HEK293T (cell line): ENCODE measurements around the gene PHF8.
A peak's percentile ranks its signal among the peaks of the same experiment; 100 is the strongest.

Source experiments
- CTCF ChIA-PET: fragments of 350-600 bp; formaldehyde crosslinking; extraction: SDS; loops from one replicate; lab custom pipeline; 2021; ENCODE audit warnings: antibody characterized with exemption, inconsistent platforms; lab: Yijun Ruan, JAX
- POLR2A ChIA-PET: fragments of 350-600 bp; formaldehyde crosslinking; extraction: SDS; loops from one replicate; lab custom pipeline; 2020; ENCODE audit warnings: antibody characterized with exemption, inconsistent platforms; lab: Yijun Ruan, JAX
- DNase-seq: peaks from one replicate; pipeline ENCODE4 v3.0.0; 2012; ENCODE audit warnings: mixed read lengths; ENCODE audit errors: extremely low spot score
- ARNT ChIP-seq: fragments of 450-650 bp; IDR thresholded peaks from 2 replicates; pipeline ENCODE4 v1.6.1; 2017; ENCODE audit warnings: mild to moderate bottlenecking
- BHLHE40 ChIP-seq: fragments of 450-650 bp; IDR thresholded peaks from 2 replicates; pipeline ENCODE4 v1.6.1; 2016; ENCODE audit warnings: mild to moderate bottlenecking, moderate library complexity, borderline replicate concordance
- CTBP1 ChIP-seq: fragments of 450-650 bp; IDR thresholded peaks from 2 replicates; pipeline ENCODE4 v1.6.1; 2016; ENCODE audit warnings: borderline replicate concordance
- ELF4 ChIP-seq: fragments of 450-650 bp; IDR thresholded peaks from 2 replicates; pipeline ENCODE4 v1.6.1; 2017; ENCODE audit warnings: antibody characterized with exemption
- FOXA1 ChIP-seq: fragments of 450-650 bp; IDR thresholded peaks from 2 replicates; pipeline ENCODE4 v1.6.1; 2016; ENCODE audit warnings: mild to moderate bottlenecking
- FOXK2 ChIP-seq: fragments of 450-650 bp; IDR thresholded peaks from 2 replicates; pipeline ENCODE4 v1.6.1; 2016; ENCODE audit warnings: mild to moderate bottlenecking
- FOXM1 ChIP-seq: fragments of 450-650 bp; IDR thresholded peaks from 2 replicates; pipeline ENCODE4 v1.6.1; 2017; ENCODE audit warnings: mild to moderate bottlenecking, borderline replicate concordance
- HDGF ChIP-seq: fragments of 450-650 bp; IDR thresholded peaks from 2 replicates; pipeline ENCODE4 v1.6.1; 2017; ENCODE audit warnings: antibody characterized with exemption, borderline replicate concordance
- L3MBTL2 ChIP-seq: fragments of 450-650 bp; conservative IDR thresholded peaks from 2 replicates; pipeline ENCODE4 v1.6.1; 2016; ENCODE audit warnings: mild to moderate bottlenecking
- LEF1 ChIP-seq: fragments of 450-650 bp; IDR thresholded peaks from 2 replicates; pipeline ENCODE4 v1.6.1; 2017; ENCODE audit warnings: mild to moderate bottlenecking, borderline replicate concordance
- NFRKB ChIP-seq: fragments of 450-650 bp; IDR thresholded peaks from 2 replicates; pipeline ENCODE4 v1.6.1; 2016; ENCODE audit warnings: mild to moderate bottlenecking, moderate library complexity
- PKNOX1 ChIP-seq: fragments of 450-650 bp; IDR thresholded peaks from 2 replicates; pipeline ENCODE4 v1.6.1; 2016
- SP1 ChIP-seq: fragments of 450-650 bp; IDR thresholded peaks from 2 replicates; pipeline ENCODE4 v1.6.1; 2017
- SUZ12 ChIP-seq: fragments of 450-650 bp; IDR thresholded peaks from 2 replicates; pipeline ENCODE4 v1.6.1; 2016; ENCODE audit warnings: mild to moderate bottlenecking
- TARDBP ChIP-seq: fragments of 450-650 bp; IDR thresholded peaks from 2 replicates; pipeline ENCODE4 v1.6.1; 2016
- ZNF384 ChIP-seq: fragments of 450-650 bp; IDR thresholded peaks from 2 replicates; pipeline ENCODE4 v1.6.1; 2016

PHF8 gene

DNA sequence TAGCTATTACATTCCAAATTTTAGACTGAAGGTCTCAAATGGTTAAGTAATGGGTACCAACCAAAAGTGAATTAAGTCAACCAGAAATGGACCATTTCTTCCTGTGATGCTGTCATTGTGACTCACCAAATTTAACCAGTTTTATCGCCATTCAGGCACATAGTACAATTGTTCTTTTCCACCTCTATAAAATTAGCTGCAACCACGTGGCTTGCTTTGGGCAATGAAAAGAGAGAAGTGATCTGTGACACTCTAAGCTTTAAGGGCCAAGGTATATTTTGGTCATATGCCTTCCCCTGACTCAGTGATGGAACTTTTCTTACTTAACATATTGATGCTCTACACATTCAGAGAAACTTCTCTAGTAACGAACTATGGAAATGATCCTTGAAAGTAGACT lies 20.3 kb upstream of the PHF8 start:
- no peak for TF ChIP-seq ARNT
- TF ChIP-seq TARDBP, result no peak
- no peak for TF ChIP-seq SUZ12
- TF ChIP-seq PKNOX1, result no peak
- TF ChIP-seq ELF4, result no peak
- no peak for TF ChIP-seq FOXK2
- no peak for TF ChIP-seq L3MBTL2
- TF ChIP-seq FOXA1, result no peak
- TF ChIP-seq ZNF384, result no peak
- no peak for TF ChIP-seq HDGF
- TF ChIP-seq BHLHE40, result no peak
- TF ChIP-seq CTBP1, result no peak
- TF ChIP-seq LEF1, result no peak
- no peak for TF ChIP-seq FOXM1
- no peak for TF ChIP-seq SP1
- no peak for TF ChIP-seq NFRKB
- ChIA-PET POLR2A (no interaction called here), CTCF (no interaction called here)

DNA sequence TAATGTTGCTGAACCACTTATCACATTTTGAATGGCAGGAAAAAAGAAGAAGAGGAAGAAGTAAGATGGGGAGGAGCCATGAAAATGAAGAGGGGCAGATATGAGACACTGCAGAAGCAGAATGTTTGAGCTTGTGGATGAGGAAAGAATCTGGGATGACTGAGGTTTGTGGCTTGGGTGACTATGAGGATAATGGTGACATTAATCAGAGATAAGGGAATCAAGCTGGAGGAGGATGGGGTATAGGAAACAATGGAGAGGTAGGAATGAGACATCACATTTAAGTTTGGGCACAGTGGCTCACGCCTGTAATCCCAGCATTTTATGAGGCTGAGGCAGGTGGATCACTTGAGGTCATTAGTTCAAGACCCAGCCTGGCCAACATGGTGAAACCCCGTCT lies 19.1 kb upstream of the PHF8 start:
- CTCF ChIA-PET, result no interaction called here
- no peak for TF ChIP-seq CTBP1
- no peak for TF ChIP-seq PKNOX1
- DNase-seq, result no peak
- POLR2A ChIA-PET, result no interaction called here

More for the DNA sequence above, 20.3 kb upstream of the PHF8 start:
- DNase-seq, result no peak

DNA sequence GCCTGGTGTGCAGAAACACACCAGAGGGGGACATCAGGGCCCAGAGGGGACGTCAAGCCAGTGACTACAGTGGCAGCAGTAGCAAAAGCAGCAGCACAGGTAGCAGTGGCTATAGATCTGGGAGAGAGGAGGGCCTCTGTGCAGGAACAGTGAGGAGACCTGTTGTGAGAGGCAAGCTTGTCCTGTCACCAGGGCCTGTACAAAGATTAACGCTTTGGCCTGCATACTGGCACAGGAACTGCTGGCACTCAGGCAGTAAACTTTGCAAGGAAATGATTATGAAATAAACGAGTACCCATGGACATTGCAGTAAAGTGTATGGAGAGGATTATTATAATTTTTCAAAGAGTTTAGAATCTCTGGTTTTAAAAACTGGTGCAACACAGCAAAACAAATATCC lies 5.5 kb upstream of the PHF8 start:
- no peak for DNase-seq
- POLR2A ChIA-PET, result no interaction called here
- TF ChIP-seq TARDBP, result no peak
- no peak for TF ChIP-seq ELF4
- TF ChIP-seq BHLHE40, result no peak
- no peak for TF ChIP-seq L3MBTL2
- TF ChIP-seq SUZ12, result no peak
- TF ChIP-seq CTBP1, result no peak
- no peak for TF ChIP-seq ZNF384
- TF ChIP-seq FOXK2, result no peak
- TF ChIP-seq LEF1, result no peak
- no peak for TF ChIP-seq PKNOX1
- no peak for TF ChIP-seq NFRKB
- TF ChIP-seq FOXA1, result no peak
- CTCF ChIA-PET, result no interaction called here

- no peak for DNase-seq
- TF ChIP-seq TARDBP, result no peak
- TF ChIP-seq LEF1, result no peak
- TF ChIP-seq BHLHE40, result no peak
- TF ChIP-seq FOXK2, result no peak
- ChIA-PET CTCF (no interaction called here), POLR2A (no interaction called here)
These were observed 4.1 kb upstream of the PHF8 start for GRCh38 chrX:54048412-54048811.

DNA sequence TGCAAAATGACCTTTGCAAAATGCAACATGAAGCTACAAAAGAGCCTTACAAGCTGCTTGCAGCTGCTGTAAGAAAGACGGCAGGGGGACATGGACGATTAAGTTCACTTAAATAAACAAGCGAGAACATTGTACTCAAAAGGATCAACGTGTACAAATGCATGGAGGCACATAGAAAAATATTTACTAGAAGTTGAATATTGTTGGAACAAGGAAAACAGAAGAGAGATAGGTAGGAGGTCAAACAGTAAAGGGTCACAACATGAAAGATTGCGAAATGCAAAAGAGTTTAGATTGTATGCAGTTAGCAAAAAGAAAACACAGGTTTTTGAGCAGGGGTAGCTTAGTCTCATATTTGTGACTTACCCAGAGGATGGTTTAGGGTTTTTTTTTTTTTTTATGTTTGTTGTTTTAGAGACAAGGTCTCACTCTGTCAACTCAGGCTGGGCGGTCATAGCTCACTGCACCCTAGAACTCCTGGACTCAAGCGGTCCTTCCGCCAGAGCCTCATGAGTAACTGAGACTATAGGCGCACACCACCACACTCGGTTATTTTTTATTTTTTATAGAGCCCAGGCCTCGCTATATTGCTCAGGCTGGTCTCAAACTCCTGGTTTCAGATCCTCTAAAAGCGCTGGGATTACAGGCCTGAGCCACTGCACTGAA lies 1.4 kb upstream of the PHF8 start:
- ChIA-PET POLR2A (interaction anchor here (0.9 to 1.4 kb wide), 2 partner anchors 21 to 138 kb away, joined by 3 to 6 read pairs; partner anchors contain the start of gene FAM120C), CTCF (no interaction called here)
- no peak for DNase-seq
- no peak for TF ChIP-seq SUZ12
- TF ChIP-seq ELF4, result no peak
- no peak for TF ChIP-seq BHLHE40
- no peak for TF ChIP-seq FOXA1
- no peak for TF ChIP-seq ZNF384
- no peak for TF ChIP-seq CTBP1
- TF ChIP-seq ARNT, result no peak
- TF ChIP-seq HDGF, result no peak
- TF ChIP-seq FOXM1, result no peak
- no peak for TF ChIP-seq SP1
- no peak for TF ChIP-seq NFRKB
- TF ChIP-seq LEF1, result no peak
- no peak for TF ChIP-seq TARDBP
- no peak for TF ChIP-seq PKNOX1
- no peak for TF ChIP-seq FOXK2
- TF ChIP-seq L3MBTL2, result no peak

DNA sequence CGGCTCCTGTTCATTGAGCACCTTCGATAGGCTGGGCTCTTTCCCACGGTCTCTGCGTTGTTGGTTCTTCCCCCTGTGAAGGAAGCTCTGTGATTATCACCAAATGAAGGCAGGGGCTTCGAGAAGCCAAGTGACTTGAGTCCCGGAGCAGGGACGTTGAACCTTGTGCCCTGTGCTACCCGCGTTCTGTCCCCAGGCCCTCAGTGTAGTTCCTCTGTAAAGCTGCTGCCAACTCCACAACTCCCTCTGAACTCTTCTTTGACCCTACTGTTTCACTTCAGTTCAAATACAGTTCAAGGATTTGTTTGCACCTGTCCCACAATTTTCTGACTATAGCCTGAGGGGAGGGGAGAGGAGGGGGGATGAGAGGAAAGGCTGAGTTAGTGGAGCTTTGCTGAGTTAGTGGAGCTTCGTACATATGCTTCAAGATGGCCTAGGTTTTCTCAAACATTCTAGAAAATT lies 635 bp upstream of the PHF8 start:
- TF ChIP-seq HDGF (no peak), L3MBTL2 (0 out of 2 replicates have a peak, but pooled peaks have one; percentile 30)
- CTCF ChIA-PET, result interaction anchor here (0.6 to 0.7 kb wide), 2 partner anchors 9 to 1251 kb away, joined by 3 to 5 read pairs; no protein-coding TSS in a partner anchor
- DNase-seq, result no peak
- POLR2A ChIA-PET, result interaction anchor here (0.7 to 1.9 kb wide), 5 partner anchors 21 to 395 kb away, joined by 3 to 6 read pairs (median 5); partner anchors contain the start of genes FAM120C and TSR2
